Loucy (cell line): ENCODE measurements around the gene C6orf62.
A peak's percentile ranks its signal among the peaks of the same experiment; 100 is the strongest.

Source experiments
- H2AFZ ChIP-seq: fragments of 200-600 bp; sonication (generic); 2 replicates; pipeline ENCODE4 v1.6.0; 2016; ENCODE audit warnings: antibody characterized with exemption, mild to moderate bottlenecking, low read length, moderate library complexity
- H3F3A ChIP-seq: fragments of 200-600 bp; 2 replicates; pipeline ENCODE4 v1.6.0; 2016; ENCODE audit warnings: antibody characterized with exemption, low read depth, mild to moderate bottlenecking
- H3K27me3 ChIP-seq: fragments of 200-600 bp; sonication (generic); 2 replicates; pipeline ENCODE4 v1.6.1; 2014; ENCODE audit warnings: low read length, mild to moderate bottlenecking; ENCODE audit not compliant: insufficient read depth, poor library complexity, severe bottlenecking
- H3K36me3 ChIP-seq: fragments of 200-600 bp; sonication (generic); 2 replicates; pipeline ENCODE4 v1.6.1; 2016; ENCODE audit warnings: low read length; ENCODE audit not compliant: insufficient read depth
- H3K4me1 ChIP-seq: fragments of 200-600 bp; sonication (generic); 2 replicates; pipeline ENCODE4 v1.5.1; 2014; ENCODE audit warnings: low read length, mild to moderate bottlenecking; ENCODE audit not compliant: insufficient read depth, poor library complexity, severe bottlenecking
- H3K4me2 ChIP-seq: fragments of 200-600 bp; sonication (generic); 2 replicates; pipeline ENCODE4 v1.6.0; 2014; ENCODE audit warnings: antibody characterized with exemption, low read length, low read depth, mild to moderate bottlenecking; ENCODE audit not compliant: poor library complexity, severe bottlenecking
- H3K4me3 ChIP-seq: fragments of 200-600 bp; sonication (generic); 2 replicates; pipeline ENCODE4 v1.5.1; 2014; ENCODE audit warnings: low read length, mild to moderate bottlenecking, mixed read lengths; ENCODE audit not compliant: poor library complexity, severe bottlenecking
- H3K79me2 ChIP-seq: fragments of 200-600 bp; sonication (generic); 2 replicates; pipeline ENCODE4 v1.6.1; 2014; ENCODE audit warnings: low read length; ENCODE audit not compliant: insufficient read depth
- H3K9ac ChIP-seq: fragments of 200-600 bp; sonication (generic); 2 replicates; pipeline ENCODE4 v1.6.0; 2014; ENCODE audit warnings: mild to moderate bottlenecking, low read depth, low read length, moderate library complexity; ENCODE audit not compliant: poor library complexity, severe bottlenecking
- H3K9me2 ChIP-seq: fragments of 200-600 bp; sonication (generic); replicated peaks from 2 replicates; pipeline ENCODE4 v1.6.1; 2016; ENCODE audit warnings: low read depth, low read length, mixed read lengths
- H3K9me3 ChIP-seq: fragments of 200-600 bp; sonication (generic); 2 replicates; pipeline ENCODE4 v1.6.1; 2014; ENCODE audit warnings: mild to moderate bottlenecking, antibody characterized with exemption, low read length, low read depth; ENCODE audit not compliant: insufficient read depth
- H4K20me1 ChIP-seq: fragments of 200-600 bp; sonication (generic); 2 replicates; pipeline ENCODE4 v1.6.0; 2014; ENCODE audit warnings: antibody characterized with exemption, low read length, mild to moderate bottlenecking; ENCODE audit not compliant: insufficient read depth, poor library complexity, severe bottlenecking
- EZH2phosphoT487 ChIP-seq: fragments of 200-600 bp; IDR thresholded peaks from 2 replicates; pipeline ENCODE4 v1.6.1; 2018; ENCODE audit warnings: antibody characterized with exemption, mild to moderate bottlenecking, moderate library complexity, borderline replicate concordance
- TF ChIP-seq, protein P1 (sequence below): fragments of 200-600 bp; sonication (generic); conservative IDR thresholded peaks from 2 replicates; pipeline ENCODE4 v1.5.1; 2014; ENCODE audit warnings: mild to moderate bottlenecking, antibody characterized with exemption, low read length

The C6orf62 gene

DNA sequence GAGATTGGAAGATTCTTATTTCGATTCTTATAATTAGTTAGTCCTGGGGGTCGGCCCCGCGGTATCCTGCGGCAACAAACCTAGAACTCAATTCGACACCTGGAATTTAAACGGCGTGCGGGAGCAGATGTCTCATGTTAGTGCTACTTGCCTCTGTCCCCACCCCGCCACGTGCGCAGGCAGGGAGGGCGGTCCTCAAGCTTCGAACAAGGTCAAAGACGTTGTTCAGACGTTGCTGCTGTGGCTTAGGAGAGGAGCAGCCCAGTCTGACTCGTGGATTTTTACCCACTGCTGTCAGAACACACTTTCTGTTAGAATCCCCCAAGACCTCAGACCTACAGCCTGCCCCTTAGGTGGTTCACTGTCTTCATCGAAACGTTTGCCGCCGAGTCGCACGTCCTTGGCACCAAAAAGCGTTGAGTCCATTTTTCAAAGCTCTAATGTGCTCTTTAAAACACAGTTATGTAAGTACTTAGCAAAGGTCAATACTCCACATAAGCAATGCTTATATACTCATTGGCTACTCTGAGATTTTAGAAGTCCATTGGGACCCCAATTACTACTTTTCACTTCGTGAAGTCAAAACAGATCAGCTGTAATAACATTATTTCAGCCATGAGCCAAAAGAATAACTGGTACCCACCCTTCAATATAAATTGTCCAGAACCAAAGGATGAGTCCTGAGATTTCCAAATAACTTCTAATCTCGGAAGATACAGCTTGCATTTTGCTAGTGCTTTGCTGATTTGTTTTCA is 2.7 kb upstream of the C6orf62 start:
- Histone ChIP-seq H3F3A (peaks cover 2% of the 10 kb centered on the region; the same call in 1 of the 2 replicates), H3K4me3 (peak overlapping the region; percentile 98), H3K79me2 (peaks cover 39% of the 10 kb centered on the region), H3K9ac (peak overlapping the region; percentile 90), H3K4me2 (peak overlapping the region; percentile 99), H3K4me1 (peaks cover 30% of the 10 kb centered on the region), H3K9me3 (no peaks in the 10 kb centered on the region), H2AFZ (peak overlapping the region; percentile 81), H4K20me1 (peaks cover 38% of the 10 kb centered on the region), H3K36me3 (no peaks in the 10 kb centered on the region), H3K27me3 (peaks cover 6% of the 10 kb centered on the region), H3K9me2 (no peaks in the 10 kb centered on the region)
- TF ChIP-seq, protein P1, sequence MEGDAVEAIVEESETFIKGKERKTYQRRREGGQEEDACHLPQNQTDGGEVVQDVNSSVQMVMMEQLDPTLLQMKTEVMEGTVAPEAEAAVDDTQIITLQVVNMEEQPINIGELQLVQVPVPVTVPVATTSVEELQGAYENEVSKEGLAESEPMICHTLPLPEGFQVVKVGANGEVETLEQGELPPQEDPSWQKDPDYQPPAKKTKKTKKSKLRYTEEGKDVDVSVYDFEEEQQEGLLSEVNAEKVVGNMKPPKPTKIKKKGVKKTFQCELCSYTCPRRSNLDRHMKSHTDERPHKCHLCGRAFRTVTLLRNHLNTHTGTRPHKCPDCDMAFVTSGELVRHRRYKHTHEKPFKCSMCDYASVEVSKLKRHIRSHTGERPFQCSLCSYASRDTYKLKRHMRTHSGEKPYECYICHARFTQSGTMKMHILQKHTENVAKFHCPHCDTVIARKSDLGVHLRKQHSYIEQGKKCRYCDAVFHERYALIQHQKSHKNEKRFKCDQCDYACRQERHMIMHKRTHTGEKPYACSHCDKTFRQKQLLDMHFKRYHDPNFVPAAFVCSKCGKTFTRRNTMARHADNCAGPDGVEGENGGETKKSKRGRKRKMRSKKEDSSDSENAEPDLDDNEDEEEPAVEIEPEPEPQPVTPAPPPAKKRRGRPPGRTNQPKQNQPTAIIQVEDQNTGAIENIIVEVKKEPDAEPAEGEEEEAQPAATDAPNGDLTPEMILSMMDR = no peak
- no peak for TF ChIP-seq EZH2phosphoT487

DNA sequence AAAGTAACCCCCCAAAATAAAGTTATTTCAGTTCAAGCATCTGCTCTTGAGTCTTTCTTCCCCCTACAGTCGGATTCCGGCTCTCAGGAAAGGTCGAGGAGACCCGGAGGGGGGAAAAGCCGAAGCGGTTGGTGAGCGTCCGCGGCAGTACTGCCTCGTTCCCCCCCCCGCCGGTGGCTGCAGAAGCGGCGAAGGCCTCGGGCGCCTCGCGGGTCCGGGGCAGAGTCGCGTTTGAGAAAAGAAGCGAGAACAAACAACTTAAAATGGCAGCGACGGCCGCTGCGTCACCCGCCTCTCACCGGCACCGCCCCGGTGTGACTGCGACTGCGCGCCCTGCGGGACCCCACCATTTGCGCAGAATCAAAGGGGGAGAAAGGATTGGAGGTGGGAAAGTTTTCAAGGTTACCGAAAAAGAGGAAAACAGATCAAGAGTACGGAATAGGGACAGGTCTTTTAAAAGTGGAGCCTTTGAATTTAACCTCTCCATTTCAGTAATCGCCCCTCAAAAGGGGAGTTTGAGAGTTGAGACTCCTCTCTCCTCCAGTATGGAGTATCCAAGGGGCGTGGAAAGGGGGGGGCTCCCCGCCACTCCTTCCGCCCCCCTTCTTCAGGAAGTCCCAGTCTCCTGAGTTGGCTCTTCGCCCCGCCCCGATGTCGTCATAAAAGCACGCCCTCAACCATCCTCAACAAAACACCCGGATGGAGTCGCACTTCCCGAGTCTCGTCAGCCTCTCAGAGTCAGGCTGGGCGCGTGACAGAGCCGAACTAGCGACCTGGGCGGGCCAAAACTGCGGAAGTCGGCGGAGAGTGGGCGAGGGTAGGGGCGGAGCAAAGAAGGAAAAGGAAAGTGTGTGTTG is 1.9 kb upstream of the C6orf62 start:
- H3K4me2 ChIP-seq = peak overlapping the region; percentile 99
- H3K9ac ChIP-seq = peak overlapping the region; percentile 99
- peaks cover 47% of the 10 kb centered on the region for H3K79me2 ChIP-seq
- peaks cover 2% of the 10 kb centered on the region; the same call in 1 of the 2 replicates for H3F3A ChIP-seq
- peak overlapping the region; percentile 98 for H3K4me3 ChIP-seq
- H3K4me1 ChIP-seq = peaks cover 38% of the 10 kb centered on the region
- H3K9me2 ChIP-seq = no peaks in the 10 kb centered on the region
- H3K27me3 ChIP-seq = peaks cover 6% of the 10 kb centered on the region
- peaks cover 7% of the 10 kb centered on the region; the same call in 1 of the 2 replicates for H3K36me3 ChIP-seq
- H2AFZ ChIP-seq = peak overlapping the region; percentile 81
- TF ChIP-seq EZH2phosphoT487 = no peak
- TF ChIP-seq, protein P1 = no peak
- no peaks in the 10 kb centered on the region for H3K9me3 ChIP-seq
- H4K20me1 ChIP-seq = peaks cover 46% of the 10 kb centered on the region

DNA sequence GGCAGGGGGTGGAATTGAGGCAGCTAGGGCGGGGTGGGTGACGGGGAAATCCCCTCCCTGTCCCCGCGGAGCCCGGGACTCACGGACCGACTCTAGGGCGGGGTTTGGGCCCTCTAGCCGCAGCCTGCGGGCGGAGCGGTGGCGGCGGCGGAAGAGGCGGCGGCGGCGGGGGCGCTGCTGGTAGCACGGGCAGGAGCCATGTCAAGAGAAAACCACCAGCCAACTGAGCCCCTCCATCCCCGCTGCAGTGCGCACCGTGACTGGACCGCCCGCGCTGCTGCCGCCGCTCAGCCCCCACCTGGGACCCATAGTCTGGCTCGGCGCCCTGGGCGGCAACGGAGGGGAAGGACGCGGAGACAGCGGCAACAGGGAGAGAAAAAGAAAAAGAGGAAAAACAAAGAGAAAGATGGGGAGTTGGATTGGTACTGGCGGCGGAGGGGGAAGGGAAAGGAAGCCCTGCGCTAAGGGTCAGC is 1.2 kb upstream of the C6orf62 start:
- no peak for TF ChIP-seq EZH2phosphoT487
- TF ChIP-seq, protein P1 = 0 out of 2 replicates have a peak, but pooled peaks have one; percentile 13
- H3K4me3 ChIP-seq = peak overlapping the region; percentile 98
- H3K9ac ChIP-seq = peak overlapping the region; percentile 99
- H3K27me3 ChIP-seq = peaks cover 6% of the 10 kb centered on the region
- no peaks in the 10 kb centered on the region for H3K9me3 ChIP-seq
- peaks cover 41% of the 10 kb centered on the region for H3K4me1 ChIP-seq
- peaks cover 2% of the 10 kb centered on the region; the same call in 1 of the 2 replicates for H3F3A ChIP-seq
- peaks cover 53% of the 10 kb centered on the region for H4K20me1 ChIP-seq
- H3K9me2 ChIP-seq = no peaks in the 10 kb centered on the region
- H3K4me2 ChIP-seq = peak overlapping the region; percentile 34
- H2AFZ ChIP-seq = 0 out of 2 replicates have a peak overlapping the region, but pooled peaks have one; percentile 78
- H3K36me3 ChIP-seq = peaks cover 13% of the 10 kb centered on the region
- peaks cover 54% of the 10 kb centered on the region for H3K79me2 ChIP-seq
